ENCODE results near the gene TNS3. TPM values are rescaled to one million over a fixed set of nuclear protein-coding genes. Genes with fewer than 3 reads are reported as not detected.

The TNS3 gene
- total RNA-seq, 1 experiment from 2014 or later: 9.5 TPM

GRCh38 chr7:47383072-47383471 lies 198.8 kb downstream of the TNS3 start:
- H3K27ac Mint-ChIP-seq: no peak overlapping the region
- peaks cover 5% of the 10 kb centered on the region; the same call in 1 of the 2 replicates for H3K4me1 ChIP-seq (ENCODE audit: insufficient read depth, low read length)
- no peak overlapping the region for H4K8ac ChIP-seq (replicated peaks; ENCODE audit: insufficient read length, low read depth, low read length)
- H3K9me3 Mint-ChIP-seq: no peaks in the 10 kb centered on the region
- H2BK5ac ChIP-seq (ENCODE audit: insufficient read length, low read length): no peak overlapping the region
- peaks cover 17 to 34% of the 10 kb centered on the region in 2 experiments for H3K4me1 Mint-ChIP-seq
- no peaks in the 10 kb centered on the region for H3K79me2 ChIP-seq (ENCODE audit: insufficient read depth, low read length)
- H4K5ac ChIP-seq (ENCODE audit: insufficient read length, low read depth, low read length): no peak overlapping the region
- DNase-seq: no peak
- no peak overlapping the region for H3T11ph ChIP-seq (ENCODE audit: low read length)
- no peak overlapping the region for H2BK12ac ChIP-seq (ENCODE audit: insufficient read length, low read depth, low read length)
- no peak overlapping the region for H2BK120ac ChIP-seq (ENCODE audit: low read depth, low read length, poor library complexity, severe bottlenecking)
- H3K27me3 Mint-ChIP-seq (ENCODE audit: low read depth): peaks cover under 1% of the 10 kb centered on the region; the same call in 1 of the 2 replicates
- H3K4ac ChIP-seq (ENCODE audit: low read depth, low read length): no peak overlapping the region
- no peaks in the 10 kb centered on the region for H3K79me1 ChIP-seq (ENCODE audit: insufficient read depth, low read depth, low read length, poor library complexity, severe bottlenecking)
- no peak overlapping the region for H3K18ac ChIP-seq (ENCODE audit: insufficient read length, low read depth, low read length)
- TF ChIP-seq CTCF (conservative IDR thresholded peaks at IDR 0.05): no peak
- H3K27ac ChIP-seq (ENCODE audit: insufficient read length, low read depth, low read length): no peak overlapping the region
- H3K4me3 Mint-ChIP-seq: no peak overlapping the region
- no peak overlapping the region for H3K56ac ChIP-seq (ENCODE audit: insufficient read length, low read depth, low read length)
- H3K14ac ChIP-seq (ENCODE audit: insufficient read depth, low read length): no peak overlapping the region; the same call in 1 of the 2 replicates
- H3K4me2 ChIP-seq (ENCODE audit: insufficient read depth, insufficient read length, low read length): no peak overlapping the region
- H2AFZ ChIP-seq (ENCODE audit: low read length): no peak overlapping the region
- no peak overlapping the region for H2BK15ac ChIP-seq (ENCODE audit: low read depth, low read length)
- no peak overlapping the region for H3K9ac ChIP-seq (ENCODE audit: extremely low read depth, insufficient read length, low read length)
- no peaks in the 10 kb centered on the region for H3K23me2 ChIP-seq (ENCODE audit: insufficient read length, low read depth, low read length, poor library complexity, severe bottlenecking)
- no peak overlapping the region for H4K91ac ChIP-seq (ENCODE audit: insufficient read length, low read depth, low read length)
- no peaks in the 10 kb centered on the region for H3K9me3 ChIP-seq (ENCODE audit: control insufficient read depth, low read depth, low read length)
- no CpG with 5 or more reads among the region's 8 CpGs for WGBS (ENCODE audit: extremely low coverage, insufficient read length, low lambda C conversion rate)
- H3K36me3 Mint-ChIP-seq (ENCODE audit: insufficient read depth in 1 of 3, low read depth in 3 of 3): no peaks in the 10 kb centered on the region; a peak in 1 of 7 replicates
- no peak overlapping the region for H2BK20ac ChIP-seq (ENCODE audit: low read depth, low read length, poor library complexity, severe bottlenecking)
- H4K20me1 ChIP-seq (ENCODE audit: control insufficient read depth, insufficient read depth, insufficient read length): no peaks in the 10 kb centered on the region
- H2AK5ac ChIP-seq (ENCODE audit: insufficient read length, low read length): no peak overlapping the region
- H3K23ac ChIP-seq (ENCODE audit: insufficient read length, low read depth, low read length): no peak overlapping the region
- H3K27me3 ChIP-seq (ENCODE audit: insufficient read depth, low read length): no peaks in the 10 kb centered on the region
